Adipocyte (in vitro differentiated cells): ENCODE results near the gene WFDC1.
A peak's percentile ranks its signal among the peaks of the same experiment; 100 is the strongest.

Source experiments
- DNase-seq: peaks from one replicate; pipeline ENCODE4 v3.0.0-alpha.2; 2015; ENCODE audit warnings: low read depth
- H3K27me3 ChIP-seq: replicated peaks from 2 replicates; pipeline ENCODE4 v1.7.0; 2013; ENCODE audit warnings: mild to moderate bottlenecking, low read length, moderate library complexity; ENCODE audit not compliant: control insufficient read depth, insufficient read depth
- H3K36me3 ChIP-seq: 2 replicates; pipeline ENCODE4 v1.7.0; 2013; ENCODE audit warnings: low read length, mild to moderate bottlenecking, moderate library complexity; ENCODE audit not compliant: control insufficient read depth, insufficient read depth, severe bottlenecking
- H3K4me1 ChIP-seq: 2 replicates; pipeline ENCODE4 v1.7.0; 2013; ENCODE audit warnings: mild to moderate bottlenecking, low read length, moderate library complexity; ENCODE audit not compliant: control insufficient read depth, insufficient read depth
- H3K4me3 ChIP-seq: 2 replicates; pipeline ENCODE4 v1.7.0; 2013; ENCODE audit warnings: mild to moderate bottlenecking, low read length, moderate library complexity
- H3K9ac ChIP-seq: 2 replicates; pipeline ENCODE4 v1.7.0; 2013; ENCODE audit warnings: mild to moderate bottlenecking, low read length, moderate library complexity
- H3K9me3 ChIP-seq: 2 replicates; pipeline ENCODE4 v1.7.0; 2013; ENCODE audit warnings: mild to moderate bottlenecking, low read length, moderate library complexity; ENCODE audit not compliant: control insufficient read depth

WFDC1 gene

GRCh38 chr16:84306564-84306963 is 11.9 kb downstream of the WFDC1 start:
- Histone ChIP-seq H3K27me3 (peaks cover 73% of the 10 kb centered on the region), H3K4me3 (no peak overlapping the region), H3K9me3 (no peaks in the 10 kb centered on the region), H3K4me1 (no peaks in the 10 kb centered on the region), H3K9ac (no peak overlapping the region), H3K36me3 (no peaks in the 10 kb centered on the region)
- DNase-seq: no peak

- no peaks in the 10 kb centered on the region for H3K36me3 ChIP-seq
- H3K9me3 ChIP-seq: no peaks in the 10 kb centered on the region
- no peak overlapping the region for H3K9ac ChIP-seq
- no peak for DNase-seq
- no peaks in the 10 kb centered on the region for H3K4me1 ChIP-seq
- H3K4me3 ChIP-seq: no peak overlapping the region
- peaks cover 70% of the 10 kb centered on the region for H3K27me3 ChIP-seq
Measured at GRCh38 chr16:84307209-84307954, 12.7 kb downstream of the WFDC1 start.

DNA sequence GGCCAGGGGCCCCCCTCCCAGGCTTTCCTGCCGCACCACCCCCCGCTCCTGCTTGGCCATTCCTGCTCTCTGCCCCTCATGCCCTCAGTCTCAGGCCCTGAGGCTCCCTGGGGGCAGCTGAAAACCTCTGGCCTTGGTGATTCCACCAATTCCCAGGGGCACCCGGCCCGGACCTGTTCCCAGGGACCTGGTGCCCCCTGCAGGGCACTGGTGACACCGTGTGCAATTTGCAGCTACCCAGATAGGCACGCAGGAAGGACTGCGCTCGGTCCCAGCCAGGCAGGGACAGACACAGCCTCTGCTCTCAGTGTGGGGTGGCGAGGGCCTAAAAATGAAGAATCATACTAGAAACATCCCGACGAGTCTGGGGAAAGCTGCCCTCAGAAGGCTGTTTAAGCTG is 13.4 kb downstream of the WFDC1 start:
- no peak overlapping the region for H3K4me3 ChIP-seq
- H3K36me3 ChIP-seq: no peaks in the 10 kb centered on the region
- H3K27me3 ChIP-seq: peaks cover 72% of the 10 kb centered on the region
- H3K9ac ChIP-seq: no peak overlapping the region
- peak; percentile 66 for DNase-seq
- no peaks in the 10 kb centered on the region for H3K4me1 ChIP-seq
- H3K9me3 ChIP-seq: no peaks in the 10 kb centered on the region

GRCh38 chr16:84310642-84311041 is 16.0 kb downstream of the WFDC1 start:
- H3K4me3 ChIP-seq: no peak overlapping the region
- no peak overlapping the region for H3K9ac ChIP-seq
- peaks cover 71% of the 10 kb centered on the region for H3K27me3 ChIP-seq
- peaks cover 7% of the 10 kb centered on the region for H3K4me1 ChIP-seq
- no peak for DNase-seq
- no peaks in the 10 kb centered on the region for H3K9me3 ChIP-seq
- H3K36me3 ChIP-seq: no peaks in the 10 kb centered on the region

- Histone ChIP-seq H3K9me3 (peaks cover 4% of the 10 kb centered on the region), H3K4me1 (peaks cover 7% of the 10 kb centered on the region), H3K27me3 (peaks cover 54% of the 10 kb centered on the region), H3K9ac (no peak overlapping the region), H3K36me3 (no peaks in the 10 kb centered on the region), H3K4me3 (no peak overlapping the region)
- no peak for DNase-seq
Measured at GRCh38 chr16:84312783-84313382, 18.2 kb downstream of the WFDC1 start.

DNA sequence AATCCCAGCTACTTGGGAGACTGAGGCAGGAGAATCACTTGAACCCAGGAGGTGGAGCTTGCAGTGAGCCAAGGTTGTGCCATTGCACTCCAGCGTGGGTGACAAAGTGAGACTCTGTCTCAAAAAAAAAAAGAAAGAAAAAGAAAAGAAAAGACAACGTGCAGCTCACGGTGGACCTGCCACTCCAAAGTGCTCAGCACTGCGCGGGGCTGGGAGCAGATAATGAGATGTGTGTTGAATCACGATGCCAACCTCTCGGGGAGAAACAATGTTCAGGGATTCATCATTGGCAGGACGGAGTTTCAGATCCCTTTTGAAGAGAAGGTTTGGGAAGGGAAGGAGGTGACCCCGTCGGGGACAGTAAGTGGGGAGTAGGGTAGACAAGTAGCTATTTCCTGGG is 19.2 kb downstream of the WFDC1 start:
- H3K9me3 ChIP-seq: peaks cover 8% of the 10 kb centered on the region
- H3K4me3 ChIP-seq: no peak overlapping the region

GRCh38 chr16:84314373-84314772 is 19.7 kb downstream of the WFDC1 start:
- no peaks in the 10 kb centered on the region for H3K36me3 ChIP-seq
- no peak for DNase-seq

More for the DNA sequence above, 19.2 kb downstream of the WFDC1 start:
- no peak for DNase-seq
- H3K9ac ChIP-seq: no peak overlapping the region
- H3K4me1 ChIP-seq: peaks cover 7% of the 10 kb centered on the region
- no peaks in the 10 kb centered on the region for H3K36me3 ChIP-seq
- H3K27me3 ChIP-seq: peaks cover 50% of the 10 kb centered on the region

DNA sequence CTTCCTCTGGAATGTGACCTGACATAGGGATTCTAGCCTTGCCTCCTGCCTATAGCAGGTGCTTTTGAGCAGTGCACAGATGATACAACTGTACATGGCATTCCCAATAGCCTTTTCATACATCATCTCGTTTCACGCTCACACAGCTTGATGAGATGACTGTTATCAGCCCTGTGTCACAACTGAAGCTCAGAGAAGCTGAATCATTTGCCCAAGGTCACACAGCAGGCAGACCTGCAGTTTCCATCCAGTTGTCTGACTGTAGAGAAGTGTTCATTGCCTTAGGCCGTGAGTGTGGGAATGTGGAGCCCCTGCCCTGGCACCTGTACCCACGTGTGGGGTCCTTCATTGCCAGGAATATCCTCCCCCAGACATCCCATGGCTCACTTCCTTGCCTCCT is 20.1 kb downstream of the WFDC1 start:
- H3K4me1 ChIP-seq: peaks cover 7% of the 10 kb centered on the region
- H3K36me3 ChIP-seq: no peaks in the 10 kb centered on the region
- H3K27me3 ChIP-seq: peaks cover 44% of the 10 kb centered on the region
- H3K4me3 ChIP-seq: no peak overlapping the region
- H3K9ac ChIP-seq: no peak overlapping the region
- peaks cover 8% of the 10 kb centered on the region for H3K9me3 ChIP-seq
- no peak for DNase-seq

More at GRCh38 chr16:84314373-84314772, 19.7 kb downstream of the WFDC1 start:
- Histone ChIP-seq H3K4me3 (no peak overlapping the region), H3K27me3 (peaks cover 45% of the 10 kb centered on the region), H3K9ac (no peak overlapping the region), H3K9me3 (peaks cover 8% of the 10 kb centered on the region), H3K4me1 (peaks cover 7% of the 10 kb centered on the region)

- H3K9ac ChIP-seq: no peak overlapping the region
- H3K27me3 ChIP-seq: peaks cover 44% of the 10 kb centered on the region
- no peaks in the 10 kb centered on the region for H3K36me3 ChIP-seq
- peaks cover 8% of the 10 kb centered on the region for H3K9me3 ChIP-seq
- no peak overlapping the region for H3K4me3 ChIP-seq
- DNase-seq: peak; percentile 11
- peaks cover 7% of the 10 kb centered on the region for H3K4me1 ChIP-seq
Measured at GRCh38 chr16:84315422-84315821, 20.7 kb downstream of the WFDC1 start.

- Histone ChIP-seq H3K27me3 (peaks cover 47% of the 10 kb centered on the region), H3K9ac (no peak overlapping the region), H3K36me3 (no peaks in the 10 kb centered on the region), H3K4me1 (peaks cover 7% of the 10 kb centered on the region), H3K9me3 (peaks cover 8% of the 10 kb centered on the region), H3K4me3 (no peak overlapping the region)
- no peak for DNase-seq
Measured at GRCh38 chr16:84318091-84318975, 23.7 kb downstream of the WFDC1 start.

DNA sequence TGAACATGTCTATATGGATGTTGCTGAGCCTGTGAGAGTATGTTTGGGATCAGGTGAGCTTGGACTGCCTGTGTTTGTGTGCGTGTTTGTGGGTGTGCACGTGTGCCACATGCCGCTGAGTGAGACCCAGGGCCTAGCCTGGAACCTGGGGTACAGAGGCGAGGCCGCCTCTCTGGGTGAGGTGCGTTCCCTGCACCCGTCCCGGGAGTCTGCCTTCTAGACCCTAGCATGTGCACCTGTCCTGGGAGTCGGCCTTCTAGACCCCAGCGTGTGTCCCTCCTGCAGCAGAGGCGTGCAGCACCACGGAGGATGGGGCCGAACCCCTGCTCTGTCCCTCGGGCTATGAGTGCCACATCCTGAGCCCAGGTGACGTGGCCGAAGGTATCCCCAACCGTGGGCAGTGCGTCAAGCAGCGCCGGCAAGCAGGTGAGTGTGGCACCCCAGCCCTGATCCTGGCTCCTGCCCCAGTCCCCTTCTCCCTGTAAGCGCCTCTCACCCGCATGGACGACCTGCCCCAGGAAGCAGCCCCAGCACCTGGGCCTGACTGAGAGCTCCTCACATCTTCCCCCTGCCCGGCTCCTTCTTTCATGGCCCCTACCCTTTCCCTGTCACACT is 24.6 kb downstream of the WFDC1 start:
- Histone ChIP-seq H3K4me1 (peaks cover 7% of the 10 kb centered on the region), H3K36me3 (no peaks in the 10 kb centered on the region), H3K27me3 (peaks cover 38% of the 10 kb centered on the region), H3K4me3 (no peak overlapping the region), H3K9ac (no peak overlapping the region), H3K9me3 (peaks cover 8% of the 10 kb centered on the region)
- no peak for DNase-seq
